Prostate gland (tissue), 2 donors: ENCODE data around the gene PLPP1.

ENCODE experiments used
- CTCF ChIP-seq, 4 experiments: fragments of 200-600 bp in 2 of 4; fragments of 450-650 bp in 2 of 4; sonication (generic) in 2 of 4; IDR thresholded peaks; 1 replicate in 3 of 4; 2 replicates in 1 of 4; pipeline ENCODE4 v1.5.1; 2016 to 2019; ENCODE audit warnings: antibody characterized with exemption in 4 of 4, mild to moderate bottlenecking in 2 of 4, moderate library complexity in 2 of 4
- POLR2A ChIP-seq: fragments of 450-650 bp; IDR thresholded peaks from one replicate; pipeline ENCODE4 v1.6.1; 2016; ENCODE audit warnings: antibody characterized with exemption, mild to moderate bottlenecking

DNA sequence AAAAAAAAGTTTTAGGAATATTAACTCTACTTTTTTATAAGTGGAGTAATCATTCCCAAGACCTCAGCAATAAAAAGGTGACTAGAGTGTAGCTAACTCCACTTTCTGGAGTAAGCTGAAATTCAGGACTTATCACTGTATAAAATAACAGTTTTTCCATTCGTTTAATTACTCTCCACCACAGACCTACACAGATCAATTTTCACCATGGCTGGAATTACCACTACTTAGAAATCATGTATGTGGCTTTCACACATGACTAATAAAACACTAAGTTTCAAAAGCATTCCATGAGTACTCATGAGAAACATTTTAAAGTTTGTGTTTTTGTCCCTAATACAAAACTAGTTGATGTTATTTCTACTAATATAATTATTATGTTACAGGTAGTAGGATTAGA, 9.9 kb downstream of the PLPP1 start:
- no peak for TF ChIP-seq CTCF (IDR thresholded peaks at IDR 0.05)
- TF ChIP-seq POLR2A, result no peak
